ENCODE measurements around the gene NKAP.

NKAP gene

DNA sequence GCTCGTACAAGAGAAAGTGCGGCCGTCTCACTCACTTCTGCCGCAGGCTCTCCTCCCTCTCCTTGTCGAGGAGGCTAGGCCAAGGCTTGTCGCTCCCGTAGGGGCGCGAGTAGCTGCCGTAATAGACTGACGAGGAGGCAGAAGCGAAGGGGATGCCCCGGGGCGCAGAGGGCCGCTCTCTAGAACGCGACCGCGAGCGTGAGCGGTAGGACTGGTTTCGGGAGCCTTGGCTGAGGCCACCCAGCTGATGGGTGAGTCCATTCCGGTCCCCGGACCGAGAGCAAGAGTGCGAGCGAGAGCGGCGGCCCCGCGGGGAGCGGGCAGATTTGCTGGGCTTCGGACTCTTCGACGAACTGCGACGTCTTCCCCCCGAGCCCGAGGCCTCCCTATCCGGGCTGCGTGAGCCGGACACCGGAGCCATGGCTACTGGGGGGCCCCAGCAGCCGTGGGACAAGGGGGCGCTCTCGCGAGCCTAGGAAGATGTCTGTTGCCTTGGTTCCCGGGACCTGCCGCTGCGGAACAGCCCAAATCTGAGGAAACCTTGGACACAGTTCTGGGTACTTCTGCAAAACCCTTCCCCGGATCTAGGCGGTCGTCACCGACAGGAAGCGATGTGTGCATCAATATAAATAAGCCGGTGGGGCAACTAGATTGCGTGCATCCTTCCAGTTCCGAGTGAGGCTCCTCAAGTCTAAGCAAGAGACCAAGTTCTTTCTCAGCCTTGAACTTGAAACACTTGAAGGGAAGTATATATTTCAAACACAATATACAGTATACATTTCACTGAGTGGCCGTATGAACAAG, at the start of gene NKAP:
TSS of gene NKAP (minus strand) at position 567 of the 804 bp plus-strand sequence. CDS start at position 421, 146 bp downstream.
- peak within 1 kb of the TSS; percentile 92 for H3K4me3 ChIP-seq (ENCODE audit: insufficient read length, low read depth)
- H3K27me3 ChIP-seq (ENCODE audit: insufficient read depth, insufficient read length), result no peaks in the 10 kb centered on the region
- TF ChIP-seq YY1 (IDR thresholded peaks at IDR 0.05; ENCODE audit: insufficient read depth, insufficient read length) (no peak), SUZ12 (IDR thresholded peaks at IDR 0.05; ENCODE audit: extremely low read depth, insufficient read depth, insufficient read length) (no peak), ZNF274 (IDR thresholded peaks at IDR 0.05; ENCODE audit: low read depth, low read length) (no peak)
- H3K36me3 ChIP-seq (ENCODE audit: insufficient read depth, insufficient read length, low read length), result no peaks in the 10 kb centered on the region
- DNase-seq (ENCODE audit: low read depth, low spot score), result peak; percentile 94
- H3K4me1 ChIP-seq (ENCODE audit: insufficient read depth, insufficient read length), result no peaks in the 10 kb centered on the region
- peak within 1 kb of the TSS; percentile 94 for H3K9ac ChIP-seq (ENCODE audit: insufficient read length, low read depth)
- H3K9me3 ChIP-seq (ENCODE audit: insufficient read depth, low read length), result no peaks in the 10 kb centered on the region

- H3K27me3 ChIP-seq (ENCODE audit: insufficient read depth, insufficient read length), result peaks cover 37% of the 10 kb centered on the region
- no peak for DNase-seq (ENCODE audit: low read depth, low spot score)
- no peaks in the 10 kb centered on the region for H3K9me3 ChIP-seq (ENCODE audit: insufficient read depth, low read length)
Observed at GRCh38 chrX:119991005-119991787, 47.6 kb upstream of the NKAP start.

DNA sequence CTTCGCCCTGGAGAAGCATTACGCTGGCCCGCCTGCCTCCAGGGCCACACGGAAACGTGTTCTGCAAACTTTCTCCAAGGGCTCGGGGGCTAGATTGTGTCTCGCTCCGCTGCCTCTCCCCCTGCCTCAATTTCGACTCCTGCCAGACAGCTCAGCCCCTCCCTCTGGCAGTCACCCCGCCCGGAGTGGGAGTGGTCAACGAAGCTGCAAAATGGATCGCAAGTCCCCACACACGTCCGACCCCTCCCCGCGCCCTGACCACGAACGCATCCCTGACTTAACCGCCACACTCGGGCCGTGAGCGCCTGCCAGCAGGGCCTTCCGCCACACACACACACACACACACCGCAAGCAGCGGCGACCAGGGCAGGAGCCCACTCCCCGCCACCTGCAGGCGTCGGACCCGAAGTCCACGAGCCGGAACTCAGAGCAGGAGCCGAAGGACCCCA, 47.0 kb upstream of the NKAP start:
- H3K4me3 ChIP-seq (ENCODE audit: insufficient read length, low read depth), result peak overlapping the region; percentile 61

More at GRCh38 chrX:119991005-119991787, 47.6 kb upstream of the NKAP start:
- Histone ChIP-seq H3K4me1 (ENCODE audit: insufficient read depth, insufficient read length) (no peaks in the 10 kb centered on the region), H3K9ac (ENCODE audit: insufficient read length, low read depth) (peak overlapping the region; percentile 83), H3K4me3 (ENCODE audit: insufficient read length, low read depth) (peak overlapping the region; percentile 61), H3K36me3 (ENCODE audit: insufficient read depth, insufficient read length, low read length) (no peaks in the 10 kb centered on the region)
- no peak for TF ChIP-seq YY1 (IDR thresholded peaks at IDR 0.05; ENCODE audit: insufficient read depth, insufficient read length)
- TF ChIP-seq SUZ12 (IDR thresholded peaks at IDR 0.05; ENCODE audit: extremely low read depth, insufficient read depth, insufficient read length), result no peak
- no peak for TF ChIP-seq ZNF274 (IDR thresholded peaks at IDR 0.05; ENCODE audit: low read depth, low read length)

DNA sequence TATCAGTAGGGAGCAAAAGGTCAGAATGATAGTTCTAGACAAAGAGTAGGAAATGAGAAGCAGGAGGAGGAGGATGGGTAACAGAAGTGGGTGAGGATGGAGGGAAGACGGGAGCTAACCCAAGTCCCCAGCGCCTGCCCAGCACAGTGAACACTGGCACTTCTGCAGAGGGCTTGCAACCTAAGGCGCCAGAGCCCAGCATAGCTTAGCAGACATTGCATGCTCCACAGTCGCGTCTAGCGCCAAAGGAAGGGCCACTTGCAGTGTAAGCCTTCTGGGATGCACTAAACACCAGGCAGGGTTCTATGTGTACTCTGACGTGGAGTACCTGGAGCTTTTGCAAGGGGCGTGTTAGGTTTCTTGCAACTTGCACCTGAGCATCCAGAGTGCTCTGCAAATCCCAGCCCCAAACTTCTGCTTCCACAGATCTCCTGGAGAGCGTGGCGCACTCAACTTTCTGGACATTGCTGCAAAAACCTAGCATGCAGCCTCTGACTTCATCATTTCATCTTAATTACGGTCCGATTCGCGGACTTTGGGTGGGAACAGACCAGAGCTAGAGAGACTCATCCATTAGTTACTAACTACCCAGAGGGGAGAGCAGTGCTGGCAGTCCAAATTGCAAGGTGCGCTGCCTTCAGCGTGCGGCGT, 46.5 kb upstream of the NKAP start:
- H3K9ac ChIP-seq (ENCODE audit: insufficient read length, low read depth), result peak overlapping the region; percentile 83
- no peak for DNase-seq (ENCODE audit: low read depth, low spot score)
- H3K4me1 ChIP-seq (ENCODE audit: insufficient read depth, insufficient read length), result no peaks in the 10 kb centered on the region
- TF ChIP-seq SUZ12 (IDR thresholded peaks at IDR 0.05; ENCODE audit: extremely low read depth, insufficient read depth, insufficient read length), result no peak
- TF ChIP-seq ZNF274 (IDR thresholded peaks at IDR 0.05; ENCODE audit: low read depth, low read length), result no peak
- no peak for TF ChIP-seq YY1 (IDR thresholded peaks at IDR 0.05; ENCODE audit: insufficient read depth, insufficient read length)
- no peaks in the 10 kb centered on the region for H3K9me3 ChIP-seq (ENCODE audit: insufficient read depth, low read length)
- H3K36me3 ChIP-seq (ENCODE audit: insufficient read depth, insufficient read length, low read length), result no peaks in the 10 kb centered on the region
- H3K27me3 ChIP-seq (ENCODE audit: insufficient read depth, insufficient read length), result peaks cover 37% of the 10 kb centered on the region
- H3K4me3 ChIP-seq (ENCODE audit: insufficient read length, low read depth), result peak overlapping the region; percentile 61

More for the DNA sequence above, 47.0 kb upstream of the NKAP start:
- no peaks in the 10 kb centered on the region for H3K4me1 ChIP-seq (ENCODE audit: insufficient read depth, insufficient read length)
- no peak for DNase-seq (ENCODE audit: low read depth, low spot score)
- no peaks in the 10 kb centered on the region for H3K36me3 ChIP-seq (ENCODE audit: insufficient read depth, insufficient read length, low read length)
- TF ChIP-seq ZNF274 (IDR thresholded peaks at IDR 0.05; ENCODE audit: low read depth, low read length) (no peak), YY1 (IDR thresholded peaks at IDR 0.05; ENCODE audit: insufficient read depth, insufficient read length) (no peak), SUZ12 (IDR thresholded peaks at IDR 0.05; ENCODE audit: extremely low read depth, insufficient read depth, insufficient read length) (no peak)
- peak overlapping the region; percentile 83 for H3K9ac ChIP-seq (ENCODE audit: insufficient read length, low read depth)
- H3K9me3 ChIP-seq (ENCODE audit: insufficient read depth, low read length), result no peaks in the 10 kb centered on the region
- peaks cover 37% of the 10 kb centered on the region for H3K27me3 ChIP-seq (ENCODE audit: insufficient read depth, insufficient read length)

- no peaks in the 10 kb centered on the region for H3K9me3 ChIP-seq (ENCODE audit: insufficient read depth, low read length)
- TF ChIP-seq ZNF274 (IDR thresholded peaks at IDR 0.05; ENCODE audit: low read depth, low read length) (no peak), YY1 (IDR thresholded peaks at IDR 0.05; ENCODE audit: insufficient read depth, insufficient read length) (no peak), SUZ12 (IDR thresholded peaks at IDR 0.05; ENCODE audit: extremely low read depth, insufficient read depth, insufficient read length) (no peak)
- peaks cover 26% of the 10 kb centered on the region for H3K27me3 ChIP-seq (ENCODE audit: insufficient read depth, insufficient read length)
- no peak overlapping the region for H3K4me3 ChIP-seq (ENCODE audit: insufficient read length, low read depth)
- no peaks in the 10 kb centered on the region for H3K4me1 ChIP-seq (ENCODE audit: insufficient read depth, insufficient read length)
- no peak for DNase-seq (ENCODE audit: low read depth, low spot score)
- no peaks in the 10 kb centered on the region for H3K36me3 ChIP-seq (ENCODE audit: insufficient read depth, insufficient read length, low read length)
- no peak overlapping the region for H3K9ac ChIP-seq (ENCODE audit: insufficient read length, low read depth)
Observed at GRCh38 chrX:119986203-119986602, 42.7 kb upstream of the NKAP start.

DNA sequence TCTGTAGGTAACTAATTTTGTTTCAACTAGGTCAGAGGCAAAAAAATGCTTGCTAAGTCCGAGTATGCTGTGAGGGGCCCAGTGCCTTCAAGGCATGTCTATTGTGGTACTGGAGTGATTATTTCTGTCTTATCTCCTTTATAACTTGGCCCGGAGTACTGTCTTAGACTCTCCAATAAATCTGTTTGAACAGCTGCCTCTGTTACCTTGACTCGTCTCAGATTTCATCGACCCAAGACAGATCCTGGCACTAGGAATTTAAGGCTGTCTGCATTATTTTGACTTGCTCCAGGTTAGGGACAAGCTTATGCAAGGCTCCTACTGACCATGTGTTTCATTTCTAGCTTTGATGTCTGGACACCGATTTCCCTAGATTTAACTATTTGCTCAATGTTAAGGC, 41.1 kb upstream of the NKAP start:
- peaks cover 10% of the 10 kb centered on the region for H3K27me3 ChIP-seq (ENCODE audit: insufficient read depth, insufficient read length)
- no peak overlapping the region for H3K4me3 ChIP-seq (ENCODE audit: insufficient read length, low read depth)
- no peak for DNase-seq (ENCODE audit: low read depth, low spot score)
- no peak overlapping the region for H3K9ac ChIP-seq (ENCODE audit: insufficient read length, low read depth)
- TF ChIP-seq ZNF274 (IDR thresholded peaks at IDR 0.05; ENCODE audit: low read depth, low read length) (no peak), YY1 (IDR thresholded peaks at IDR 0.05; ENCODE audit: insufficient read depth, insufficient read length) (no peak), SUZ12 (IDR thresholded peaks at IDR 0.05; ENCODE audit: extremely low read depth, insufficient read depth, insufficient read length) (no peak)
- H3K4me1 ChIP-seq (ENCODE audit: insufficient read depth, insufficient read length), result no peaks in the 10 kb centered on the region
- no peaks in the 10 kb centered on the region for H3K9me3 ChIP-seq (ENCODE audit: insufficient read depth, low read length)
- H3K36me3 ChIP-seq (ENCODE audit: insufficient read depth, insufficient read length, low read length), result no peaks in the 10 kb centered on the region
